Liver (tissue), 9 donors: ENCODE data around the gene MYBPC2. TPM values are rescaled to one million over a fixed set of nuclear protein-coding genes. Genes with fewer than 3 reads are reported as not detected.

ENCODE experiments used
- DNase-seq: peaks from one replicate; pipeline ENCODE4 v3.0.0-alpha.2; 2017; ENCODE audit warnings: low spot score
- H3K27ac ChIP-seq, 2 donors: one replicate each; pipeline ENCODE4 v1.7.0; 2013; ENCODE audit warnings: inconsistent platforms in 2 of 2, low read length in 2 of 2, control low read depth in 1 of 2, low read depth in 1 of 2, mild to moderate bottlenecking in 1 of 2
- H3K27me3 ChIP-seq, 4 donors: one replicate each; pipeline versions ENCODE4 v1.6.1 to v1.7.0; 2013; ENCODE audit warnings: low read length in 3 of 4, inconsistent platforms in 1 of 4, mild to moderate bottlenecking in 1 of 4, moderate library complexity in 1 of 4; ENCODE audit not compliant: control insufficient read depth in 4 of 4, insufficient read depth in 4 of 4
- H3K36me3 ChIP-seq, 4 donors: one replicate each; pipeline versions ENCODE4 v1.6.1 to v1.7.0; 2013; ENCODE audit warnings: low read length in 3 of 4, mild to moderate bottlenecking in 3 of 4, low read depth in 1 of 4, moderate library complexity in 1 of 4; ENCODE audit not compliant: control insufficient read depth in 4 of 4, insufficient read depth in 3 of 4
- H3K4me1 ChIP-seq, 4 donors: one replicate each; pipeline versions ENCODE4 v1.6.1 to v1.7.0; 2013; ENCODE audit warnings: low read length in 3 of 4, mild to moderate bottlenecking in 3 of 4, moderate library complexity in 1 of 4; ENCODE audit not compliant: control insufficient read depth in 4 of 4, insufficient read depth in 4 of 4
- H3K4me3 ChIP-seq, 3 donors: one replicate each; pipeline versions ENCODE4 v1.6.1 to v1.7.0; 2013; ENCODE audit warnings: low read length in 3 of 3, control low read depth in 1 of 3, low read depth in 1 of 3, mild to moderate bottlenecking in 1 of 3
- H3K9ac ChIP-seq, 2 donors: one replicate each; pipeline ENCODE4 v1.7.0; 2013; ENCODE audit warnings: low read length in 2 of 2, mild to moderate bottlenecking in 2 of 2, moderate library complexity in 2 of 2, control low read depth in 1 of 2, low read depth in 1 of 2
- H3K9me3 ChIP-seq, 4 donors: one replicate each; pipeline versions ENCODE4 v1.6.1 to v1.7.0; 2013; ENCODE audit warnings: low read length in 3 of 4; ENCODE audit not compliant: control insufficient read depth in 4 of 4
- ATF3 ChIP-seq: IDR thresholded peaks from 2 replicates; pipeline ENCODE4 v1.6.1; 2016; ENCODE audit warnings: antibody characterized with exemption
- EGR1 ChIP-seq, 2 donors: IDR thresholded peaks; 2 replicates each; pipeline ENCODE4 v1.6.1; 2016 to 2018; ENCODE audit warnings: antibody characterized with exemption in 2 of 2, low read depth in 2 of 2
- FOXA1 ChIP-seq: IDR thresholded peaks from 2 replicates; pipeline ENCODE4 v1.6.1; 2016; ENCODE audit warnings: antibody characterized with exemption
- FOXA2 ChIP-seq: IDR thresholded peaks from 2 replicates; pipeline ENCODE4 v1.6.1; 2016; ENCODE audit warnings: antibody characterized with exemption
- GABPA ChIP-seq, 2 donors: IDR thresholded peaks in 1 of 2; conservative IDR thresholded peaks in 1 of 2; 2 replicates each; pipeline ENCODE4 v1.6.1; 2016; ENCODE audit warnings: antibody characterized with exemption in 2 of 2, mild to moderate bottlenecking in 1 of 2, moderate library complexity in 1 of 2
- HNF4A ChIP-seq, 2 donors: conservative IDR thresholded peaks; 2 replicates each; pipeline ENCODE4 v1.6.1; 2016; ENCODE audit warnings: antibody characterized with exemption in 2 of 2, mild to moderate bottlenecking in 2 of 2
- HNF4G ChIP-seq: IDR thresholded peaks from 2 replicates; pipeline ENCODE4 v1.6.1; 2016; ENCODE audit warnings: antibody characterized with exemption
- JUND ChIP-seq, 2 donors: IDR thresholded peaks; 2 replicates each; pipeline ENCODE4 v1.6.1; 2016; ENCODE audit warnings: antibody characterized with exemption in 2 of 2
- NR2F2 ChIP-seq: IDR thresholded peaks from 2 replicates; pipeline ENCODE4 v1.6.1; 2016; ENCODE audit warnings: antibody characterized with exemption
- RAD21 ChIP-seq, 2 donors: IDR thresholded peaks; 2 replicates each; pipeline ENCODE4 v1.6.1; 2016; ENCODE audit warnings: antibody characterized with exemption in 2 of 2, mild to moderate bottlenecking in 2 of 2
- REST ChIP-seq: IDR thresholded peaks from 2 replicates; pipeline ENCODE4 v1.6.1; 2016; ENCODE audit warnings: antibody characterized with exemption, mild to moderate bottlenecking
- RXRA ChIP-seq, 2 donors: IDR thresholded peaks; 2 replicates each; pipeline ENCODE4 v1.6.1; 2017 to 2018; ENCODE audit warnings: antibody characterized with exemption in 2 of 2, mild to moderate bottlenecking in 1 of 2
- SP1 ChIP-seq: IDR thresholded peaks from 2 replicates; pipeline ENCODE4 v1.6.1; 2018; ENCODE audit warnings: antibody characterized with exemption, mild to moderate bottlenecking
- TAF1 ChIP-seq: conservative IDR thresholded peaks from 2 replicates; pipeline ENCODE4 v1.6.1; 2016; ENCODE audit warnings: antibody characterized with exemption, mild to moderate bottlenecking
- YY1 ChIP-seq: IDR thresholded peaks from 2 replicates; pipeline ENCODE4 v1.6.1; 2016; ENCODE audit warnings: antibody characterized with exemption, mild to moderate bottlenecking
- ZBTB33 ChIP-seq: IDR thresholded peaks from 2 replicates; pipeline ENCODE4 v1.6.1; 2016; ENCODE audit warnings: antibody characterized with exemption
- WGBS: extraction: QIAGEN DNeasy Blood & Tissue Kit; methylation state at CpG from one replicate; pipeline ENCODE4 v1.1.7; 2013; 5-methylcytosine and 5-hydroxymethylcytosine counted together
- polyA plus RNA-seq, 2 donors: library from polyadenylated mRNA; stranded (reverse) in 1 of 2; unstranded in 1 of 2; fragments of 200-250 nt in 1 of 2; fragments of >200 nt in 1 of 2; fragmentation: Nextera tagmentation in 1 of 2; extraction: Ambion mirVana in 1 of 2; gene quantifications; one replicate each; pipeline versions ENCODE4 v1.2.1 to v1.2.3, GENCODE V29; 2013 to 2015
- total RNA-seq, 2 donors: library from RNA; depleted of rRNA; stranded (reverse); fragments of >200 nt; gene quantifications; one replicate each; pipeline ENCODE4 v1.2.3, GENCODE V29; 2014
- TF ChIP-seq, protein P1 (sequence below): fragments of 150-350 bp; IDR thresholded peaks from 2 replicates; pipeline ENCODE4 v1.5.1; 2017; ENCODE audit warnings: improper control_type of control experiment, low read depth, low read length; ENCODE audit not compliant: missing input control
- TF ChIP-seq, protein P2 (sequence below): IDR thresholded peaks from 2 replicates; pipeline ENCODE4 v1.6.1; 2016; ENCODE audit warnings: antibody characterized with exemption
- donor health status: healthy.
- donor health status: healthy.
- donor health status: healthy.
- donor health status: healthy.
- donor health status: healthy.

Gene MYBPC2
- total and polyA plus RNA-seq, 4 donors = under 0.01 TPM; not detected in 3

- H3K4me1 ChIP-seq = no peaks in the 10 kb centered on the region
- no peaks in the 10 kb centered on the region for H3K36me3 ChIP-seq
- no peaks in the 10 kb centered on the region for H3K27me3 ChIP-seq
- H3K9me3 ChIP-seq = no peaks in the 10 kb centered on the region
- no peak for TF ChIP-seq RXRA (IDR thresholded peaks at IDR 0.05)
- no peak for TF ChIP-seq ATF3
- no peak for TF ChIP-seq HNF4A (conservative IDR thresholded peaks at IDR 0.05)
- TF ChIP-seq, protein P1, sequence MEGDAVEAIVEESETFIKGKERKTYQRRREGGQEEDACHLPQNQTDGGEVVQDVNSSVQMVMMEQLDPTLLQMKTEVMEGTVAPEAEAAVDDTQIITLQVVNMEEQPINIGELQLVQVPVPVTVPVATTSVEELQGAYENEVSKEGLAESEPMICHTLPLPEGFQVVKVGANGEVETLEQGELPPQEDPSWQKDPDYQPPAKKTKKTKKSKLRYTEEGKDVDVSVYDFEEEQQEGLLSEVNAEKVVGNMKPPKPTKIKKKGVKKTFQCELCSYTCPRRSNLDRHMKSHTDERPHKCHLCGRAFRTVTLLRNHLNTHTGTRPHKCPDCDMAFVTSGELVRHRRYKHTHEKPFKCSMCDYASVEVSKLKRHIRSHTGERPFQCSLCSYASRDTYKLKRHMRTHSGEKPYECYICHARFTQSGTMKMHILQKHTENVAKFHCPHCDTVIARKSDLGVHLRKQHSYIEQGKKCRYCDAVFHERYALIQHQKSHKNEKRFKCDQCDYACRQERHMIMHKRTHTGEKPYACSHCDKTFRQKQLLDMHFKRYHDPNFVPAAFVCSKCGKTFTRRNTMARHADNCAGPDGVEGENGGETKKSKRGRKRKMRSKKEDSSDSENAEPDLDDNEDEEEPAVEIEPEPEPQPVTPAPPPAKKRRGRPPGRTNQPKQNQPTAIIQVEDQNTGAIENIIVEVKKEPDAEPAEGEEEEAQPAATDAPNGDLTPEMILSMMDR = no peak
- no peak overlapping the region for H3K9ac ChIP-seq
- DNase-seq = no peak
- H3K27ac ChIP-seq = no peak overlapping the region
- WGBS = 47% methylated on average over 13 of the region's 13 CpGs
- H3K4me3 ChIP-seq = no peak overlapping the region
Measured at GRCh38 chr19:50451223-50451534, 18.5 kb downstream of the MYBPC2 start.

- H3K4me3 ChIP-seq = no peak overlapping the region
- no peak for DNase-seq
- no peak for TF ChIP-seq RXRA (IDR thresholded peaks at IDR 0.05)
- no peak for TF ChIP-seq YY1
- no peak for TF ChIP-seq HNF4A (conservative IDR thresholded peaks at IDR 0.05)
- no peak for TF ChIP-seq EGR1 (IDR thresholded peaks at IDR 0.05; ENCODE audit: low read depth in 2 of 2)
- H3K36me3 ChIP-seq = no peaks in the 10 kb centered on the region
- no peak overlapping the region for H3K9ac ChIP-seq
- H3K9me3 ChIP-seq = no peaks in the 10 kb centered on the region
- no peaks in the 10 kb centered on the region for H3K4me1 ChIP-seq
- H3K27me3 ChIP-seq = no peaks in the 10 kb centered on the region
- no peak overlapping the region for H3K27ac ChIP-seq
- 93% methylated on average over 3 of the region's 3 CpGs for WGBS
Measured at GRCh38 chr19:50453243-50453642, 20.6 kb downstream of the MYBPC2 start.

DNA sequence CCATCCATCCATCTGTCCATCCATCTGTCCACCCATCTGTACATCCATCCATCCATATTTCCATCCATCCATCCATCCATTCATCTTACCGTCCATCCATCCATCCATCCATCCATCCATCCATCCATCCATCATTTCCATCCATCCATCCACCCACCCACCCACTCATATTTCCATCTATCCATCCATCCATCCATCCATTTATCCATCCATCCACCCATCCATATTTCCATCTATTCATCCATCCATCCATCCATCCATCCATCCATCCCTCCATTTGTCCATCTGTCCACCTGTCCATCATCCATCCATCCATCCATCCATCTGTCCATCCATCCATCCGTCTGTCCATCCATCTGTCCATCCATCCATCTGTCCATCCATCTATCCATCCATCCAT lies 23.3 kb downstream of the MYBPC2 start:
- no peaks in the 10 kb centered on the region for H3K36me3 ChIP-seq
- no peak overlapping the region for H3K9ac ChIP-seq
- no peaks in the 10 kb centered on the region for H3K4me1 ChIP-seq
- no peak for DNase-seq
- H3K27me3 ChIP-seq = peaks cover 0 to 2% (median 0%) of the 10 kb centered on the region in 4 donors
- TF ChIP-seq NR2F2 = no peak
- no peak for TF ChIP-seq HNF4A (conservative IDR thresholded peaks at IDR 0.05)
- TF ChIP-seq GABPA (IDR thresholded peaks at IDR 0.05 in 1 of 2, conservative IDR thresholded peaks at IDR 0.05 in 1 of 2) = no peak
- no peak for TF ChIP-seq HNF4G
- no peak for TF ChIP-seq YY1
- TF ChIP-seq, protein P2, sequence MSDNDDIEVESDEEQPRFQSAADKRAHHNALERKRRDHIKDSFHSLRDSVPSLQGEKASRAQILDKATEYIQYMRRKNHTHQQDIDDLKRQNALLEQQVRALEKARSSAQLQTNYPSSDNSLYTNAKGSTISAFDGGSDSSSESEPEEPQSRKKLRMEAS = no peak
- TF ChIP-seq RAD21 (IDR thresholded peaks at IDR 0.05) = no peak
- TF ChIP-seq ATF3 = no peak
- no peak for TF ChIP-seq SP1
- no peak for TF ChIP-seq FOXA1
- TF ChIP-seq, protein P1 = no peak
- TF ChIP-seq FOXA2 = no peak
- no peak for TF ChIP-seq TAF1
- TF ChIP-seq ZBTB33 = no peak
- no peak for TF ChIP-seq REST
- no peak for TF ChIP-seq JUND (IDR thresholded peaks at IDR 0.05)
- TF ChIP-seq EGR1 (IDR thresholded peaks at IDR 0.05; ENCODE audit: low read depth in 2 of 2) = no peak
- no peak for TF ChIP-seq RXRA (IDR thresholded peaks at IDR 0.05)
- H3K4me3 ChIP-seq = no peak overlapping the region
- no peak overlapping the region for H3K27ac ChIP-seq
- 71% methylated on average over 2 of the region's 2 CpGs for WGBS
- no peaks in the 10 kb centered on the region for H3K9me3 ChIP-seq
